Natural killer cell (primary cell): Measurements from ENCODE around the gene RFLNA. TPM values are rescaled to one million over a fixed set of nuclear protein-coding genes. Genes with fewer than 3 reads are reported as not detected.

Experiments
- ATAC-seq, 3 donors: fragments of 150-1000 bp in 2 of 3; fragments of 200-7000 bp in 1 of 3; cut with Tn5 transposase; 1 replicate in 1 of 3; 2 replicates in 2 of 3; pipeline ENCODE4 v1.10.0; 2021; ENCODE audit warnings: mild to moderate bottlenecking in 2 of 3, moderate library complexity in 2 of 3
- DNase-seq, 2 donors: peaks; one replicate each; pipeline versions ENCODE4 v3.0.0 to v3.0.0-alpha.2; 2013 to 2021; ENCODE audit warnings: mixed read lengths in 1 of 2
- H3K27ac ChIP-seq: one replicate; pipeline ENCODE4 v1.5.1; 2013; ENCODE audit warnings: mild to moderate bottlenecking, low read length
- H3K27me3 ChIP-seq: one replicate; pipeline ENCODE4 v1.6.1; 2013; ENCODE audit warnings: low read length; ENCODE audit not compliant: control insufficient read depth, insufficient read depth
- H3K36me3 ChIP-seq: one replicate; pipeline ENCODE4 v1.6.1; 2013; ENCODE audit warnings: low read length; ENCODE audit not compliant: control insufficient read depth, insufficient read depth
- H3K4me1 ChIP-seq: one replicate; pipeline ENCODE4 v1.6.1; 2013; ENCODE audit warnings: low read length; ENCODE audit not compliant: control insufficient read depth, insufficient read depth
- H3K4me3 ChIP-seq: one replicate; pipeline ENCODE4 v1.5.1; 2013; ENCODE audit warnings: low read length
- H3K9me3 ChIP-seq: one replicate; pipeline ENCODE4 v1.6.1; 2013; ENCODE audit warnings: low read length; ENCODE audit not compliant: control insufficient read depth, insufficient read depth
- H3K27ac Mint-ChIP-seq, 2 donors: one replicate each; pipeline ENCODE4 v1.8.0; 2022; ENCODE audit warnings: mild to moderate bottlenecking in 2 of 2, mixed read lengths in 2 of 2, moderate library complexity in 1 of 2
- H3K27me3 Mint-ChIP-seq, 2 donors: one replicate each; pipeline ENCODE4 v1.8.0; 2022; ENCODE audit warnings: low read depth in 2 of 2, mixed read lengths in 2 of 2
- H3K36me3 Mint-ChIP-seq: one replicate; pipeline ENCODE4 v1.8.0; 2022; ENCODE audit warnings: mixed read lengths
- H3K4me1 Mint-ChIP-seq, 2 donors: one replicate each; pipeline ENCODE4 v1.8.0; 2022; ENCODE audit warnings: mixed read lengths in 2 of 2
- H3K4me3 Mint-ChIP-seq: one replicate; pipeline ENCODE4 v1.8.0; 2022; ENCODE audit warnings: mild to moderate bottlenecking, moderate library complexity, mixed read lengths
- H3K9me3 Mint-ChIP-seq, 2 donors: one replicate each; pipeline ENCODE4 v1.8.0; 2022; ENCODE audit warnings: mixed read lengths in 2 of 2
- WGBS: methylation state at CpG from one replicate; pipeline ENCODE4 v1.1.7; 2013; ENCODE audit warnings: missing lambda C conversion rate; ENCODE audit not compliant: insufficient coverage; 5-methylcytosine and 5-hydroxymethylcytosine counted together
- intact Hi-C: fragments of 100-400 bp; cut with micrococcal nuclease; formaldehyde crosslinking; loops from one replicate; pipeline ENCODE4 v1.14.2; 2022
- total RNA-seq, 4 donors: library from RNA; stranded (reverse); fragments of 120-200 nt in 1 of 4; gene quantifications; one replicate each; pipeline versions ENCODE4 v1.2.3 to v1.2.4, GENCODE V29; 2013 to 2022
- TF ChIP-seq, protein P1 (sequence below): fragments of 200-600 bp; IDR thresholded peaks from one replicate; pipeline ENCODE4 v1.8.0; 2022; ENCODE audit warnings: antibody characterized with exemption

The RFLNA gene
- total RNA-seq, 3 donors from 2014 or later (not counting 1 experiment from before 2014, with no cell fraction given): 0.85 TPM; not detected in 2

DNA sequence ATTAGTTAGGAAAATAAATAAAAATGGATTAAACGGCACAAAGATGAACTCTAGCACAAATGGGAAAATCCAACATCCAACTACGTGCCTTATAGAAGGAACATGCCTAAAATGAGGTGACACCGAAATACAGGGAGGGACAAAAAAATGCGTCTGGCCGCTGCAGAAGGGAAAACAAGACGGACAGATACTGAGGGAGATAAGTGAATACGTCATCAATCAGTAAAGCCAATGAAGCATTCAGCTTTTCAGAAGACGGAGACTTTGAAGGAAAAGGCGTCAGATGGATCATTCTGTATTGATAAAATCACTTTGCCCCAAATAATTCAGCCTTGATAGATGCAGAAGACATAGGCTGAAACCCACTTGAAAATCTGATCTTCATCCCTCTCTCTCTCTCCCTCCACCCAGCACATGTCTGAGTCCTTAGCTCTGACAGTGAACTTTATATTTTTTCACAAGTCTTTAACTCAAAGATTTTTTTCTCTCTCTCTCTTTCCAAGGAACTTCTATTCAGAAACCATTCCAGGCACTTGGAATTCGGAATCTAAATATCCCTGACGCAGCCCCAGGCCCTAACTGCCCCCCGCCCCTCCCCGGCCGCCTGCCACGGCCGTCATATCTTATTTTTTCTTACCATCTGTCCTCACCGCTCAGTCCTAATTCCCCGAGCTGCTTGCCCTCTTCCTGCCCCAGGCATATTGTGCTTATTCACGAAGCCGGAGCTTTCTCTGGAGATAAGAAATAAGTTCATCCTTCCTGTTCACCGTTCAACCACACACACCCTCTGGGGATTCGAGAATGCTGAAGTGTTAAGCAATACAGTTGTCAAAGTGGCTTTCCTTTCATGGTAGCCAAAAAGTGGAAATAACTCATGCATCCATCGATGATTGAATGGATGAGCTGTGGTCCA is 35.5 kb upstream of the RFLNA start:
- no peak overlapping the region for H3K27ac ChIP-seq
- Mint-ChIP-seq H3K9me3 (no peaks in the 10 kb centered on the region), H3K27ac (no peak overlapping the region), H3K27me3 (peaks cover 43 to 46% of the 10 kb centered on the region in 2 donors), H3K4me3 (no peak overlapping the region), H3K36me3 (no peaks in the 10 kb centered on the region), H3K4me1 (peaks cover 0 to 5% of the 10 kb centered on the region in 2 donors)
- TF ChIP-seq, protein P1, sequence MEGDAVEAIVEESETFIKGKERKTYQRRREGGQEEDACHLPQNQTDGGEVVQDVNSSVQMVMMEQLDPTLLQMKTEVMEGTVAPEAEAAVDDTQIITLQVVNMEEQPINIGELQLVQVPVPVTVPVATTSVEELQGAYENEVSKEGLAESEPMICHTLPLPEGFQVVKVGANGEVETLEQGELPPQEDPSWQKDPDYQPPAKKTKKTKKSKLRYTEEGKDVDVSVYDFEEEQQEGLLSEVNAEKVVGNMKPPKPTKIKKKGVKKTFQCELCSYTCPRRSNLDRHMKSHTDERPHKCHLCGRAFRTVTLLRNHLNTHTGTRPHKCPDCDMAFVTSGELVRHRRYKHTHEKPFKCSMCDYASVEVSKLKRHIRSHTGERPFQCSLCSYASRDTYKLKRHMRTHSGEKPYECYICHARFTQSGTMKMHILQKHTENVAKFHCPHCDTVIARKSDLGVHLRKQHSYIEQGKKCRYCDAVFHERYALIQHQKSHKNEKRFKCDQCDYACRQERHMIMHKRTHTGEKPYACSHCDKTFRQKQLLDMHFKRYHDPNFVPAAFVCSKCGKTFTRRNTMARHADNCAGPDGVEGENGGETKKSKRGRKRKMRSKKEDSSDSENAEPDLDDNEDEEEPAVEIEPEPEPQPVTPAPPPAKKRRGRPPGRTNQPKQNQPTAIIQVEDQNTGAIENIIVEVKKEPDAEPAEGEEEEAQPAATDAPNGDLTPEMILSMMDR: no peak
- WGBS: 28% methylated on average over 21 of the region's 23 CpGs
- H3K4me1 ChIP-seq: no peaks in the 10 kb centered on the region
- DNase-seq (no peak), ATAC-seq (no peak)
- H3K27me3 ChIP-seq: no peaks in the 10 kb centered on the region
- no peak overlapping the region for H3K4me3 ChIP-seq
- intact Hi-C loops: no loop called here
- no peaks in the 10 kb centered on the region for H3K36me3 ChIP-seq
- H3K9me3 ChIP-seq: no peaks in the 10 kb centered on the region

DNA sequence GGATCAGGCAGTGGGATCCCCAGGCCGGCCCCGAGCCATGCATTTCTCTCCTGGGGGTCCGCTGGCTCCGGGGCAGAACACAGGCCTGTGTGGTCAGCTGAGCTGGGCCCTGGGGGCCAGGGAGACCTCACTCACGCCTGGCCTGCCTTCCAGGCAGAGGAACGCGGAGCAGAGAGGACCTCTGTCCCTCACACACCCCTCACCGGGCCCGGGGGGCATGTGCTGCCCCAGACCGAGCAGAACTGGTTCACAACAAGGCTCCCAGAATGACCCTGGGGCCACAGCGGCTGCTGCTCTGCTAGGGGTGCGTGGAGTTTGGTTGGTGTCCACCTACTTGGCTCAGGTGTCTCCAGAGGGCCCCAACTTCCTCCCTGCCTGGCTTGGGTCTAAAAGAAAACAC is 33.0 kb upstream of the RFLNA start:
- peaks cover 0 to 5% of the 10 kb centered on the region in 2 donors for H3K4me1 Mint-ChIP-seq
- intact Hi-C loops: no loop called here
- H3K9me3 ChIP-seq: no peaks in the 10 kb centered on the region
- peaks cover 36 to 40% of the 10 kb centered on the region in 2 donors for H3K27me3 Mint-ChIP-seq
- no peaks in the 10 kb centered on the region for H3K9me3 Mint-ChIP-seq
- no peak overlapping the region for H3K27ac Mint-ChIP-seq
- no peak overlapping the region for H3K4me3 Mint-ChIP-seq
- 89% methylated on average over 12 of the region's 12 CpGs for WGBS
- ATAC-seq: no peak
- H3K27ac ChIP-seq: no peak overlapping the region
- H3K36me3 ChIP-seq: no peaks in the 10 kb centered on the region
- TF ChIP-seq, protein P1: no peak
- H3K4me3 ChIP-seq: no peak overlapping the region
- no peaks in the 10 kb centered on the region for H3K27me3 ChIP-seq
- DNase-seq: no peak
- H3K4me1 ChIP-seq: no peaks in the 10 kb centered on the region
- H3K36me3 Mint-ChIP-seq: no peaks in the 10 kb centered on the region

DNA sequence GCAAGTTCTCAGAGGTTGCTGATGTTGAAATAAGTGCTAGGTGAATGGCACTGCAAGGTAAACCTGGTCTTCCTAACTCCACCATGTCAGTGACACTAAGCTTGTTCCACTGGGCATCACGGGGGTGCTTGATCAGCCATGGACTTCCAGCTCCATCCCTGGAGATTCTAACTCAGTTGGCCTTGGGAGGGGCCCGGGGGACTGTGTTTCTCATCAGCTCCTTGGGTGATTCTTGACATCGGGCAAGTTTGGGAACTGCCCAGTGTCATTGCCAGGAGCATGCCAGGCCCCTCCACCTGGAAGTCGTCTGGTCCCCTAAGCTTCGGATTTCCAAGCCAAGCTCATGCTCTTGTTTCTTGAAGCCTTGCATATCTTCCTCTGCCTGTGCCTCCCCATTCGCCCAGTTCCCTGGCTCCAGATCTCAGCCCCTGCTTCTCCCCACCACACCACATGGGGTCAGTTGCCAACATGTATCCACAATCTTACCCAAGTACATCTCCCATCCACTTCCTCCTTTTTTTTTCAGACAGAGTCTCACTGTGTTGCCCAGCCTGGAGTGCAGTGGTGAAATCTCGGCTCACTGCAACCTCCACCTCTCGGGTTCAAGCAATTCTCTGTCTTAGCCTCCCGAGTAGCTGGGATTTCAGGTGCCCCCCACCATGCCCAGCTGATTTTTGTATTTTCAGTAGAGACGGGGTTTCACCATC is 30.7 kb upstream of the RFLNA start:
- H3K36me3 Mint-ChIP-seq: no peaks in the 10 kb centered on the region
- TF ChIP-seq, protein P1: no peak
- Histone ChIP-seq H3K4me1 (no peaks in the 10 kb centered on the region), H3K9me3 (no peaks in the 10 kb centered on the region), H3K4me3 (no peak overlapping the region), H3K27ac (no peak overlapping the region), H3K36me3 (no peaks in the 10 kb centered on the region), H3K27me3 (no peaks in the 10 kb centered on the region)
- ATAC-seq (no peak), DNase-seq (no peak)
- no peaks in the 10 kb centered on the region for H3K9me3 Mint-ChIP-seq
- H3K27me3 Mint-ChIP-seq: peaks cover 12 to 21% of the 10 kb centered on the region in 2 donors
- no peak overlapping the region for H3K4me3 Mint-ChIP-seq
- H3K27ac Mint-ChIP-seq: no peak overlapping the region
- WGBS: 87% methylated on average over 10 of the region's 10 CpGs
- intact Hi-C loops: no loop called here
- H3K4me1 Mint-ChIP-seq: peaks cover 0 to 5% of the 10 kb centered on the region in 2 donors
